ENCODE measurements around the gene TK2. TPM values are rescaled to one million over a fixed set of nuclear protein-coding genes. Genes with fewer than 3 reads are reported as not detected.
"Not testable (repeated sequence)": the region's sequence is repeated elsewhere in the genome, so short reads cannot be mapped to it uniquely, and the experiment has no call there.

Gene TK2
- 10 to 100 TPM in 5 of 8 experiments, 1 to 10 TPM in 3; 7.1 to 38.4 (median 18.8) TPM for total RNA-seq

- ATAC-seq (replicated peaks in 6 of 8), result peak; percentile 56 to 78 (median 66)
Measured at GRCh38 chr16:66549284-66550131, at the start of gene TK2. TSS of gene TK2 (minus strand) at chr16:66550122. CDS start at chr16:66550061, 61 bp downstream.

GRCh38 chr16:66598111-66598510 is 48.2 kb upstream of the TK2 start:
- no peak overlapping the region for H3K27ac ChIP-seq
- 68 to 100% (median 94%) methylated on average over 1 to 3 of the region's 3 CpGs; no CpG with 5 or more reads in 2 of the 10 experiments for WGBS, 10 experiments
- H3K4me1 ChIP-seq (replicated peaks in 1 of 2), result no peaks in the 10 kb centered on the region
- ATAC-seq (replicated peaks in 6 of 8), result peak in 5 of 8 experiments; percentile 64 to 99 (median 82)
- in situ Hi-C loops (cut with MboI; ENCODE audit: low pct_unique_long_range_greater_than_20kb in 2 of 9, low sequenced_read_pairs in 9 of 9, unreplicated experiment in 9 of 9), result loop anchor here in 2 of 9 experiments (25.0 kb wide), 1 partner anchor 186 kb away; no protein-coding TSS in a partner anchor
- H3K4me3 ChIP-seq, result no peak overlapping the region

More at GRCh38 chr16:66549284-66550131, at the start of gene TK2:
- WGBS, 10 experiments, result 0 to 16% methylated on average over 1 to 11 of the region's 80 CpGs; no CpG with 5 or more reads in 8 of the 10 experiments
- in situ Hi-C loops (cut with MboI; ENCODE audit: low pct_unique_long_range_greater_than_20kb in 2 of 9, low sequenced_read_pairs in 9 of 9, unreplicated experiment in 9 of 9), result loop anchor here in 1 of 9 experiments (25.0 kb wide), 1 partner anchor 137 kb away; no protein-coding TSS in a partner anchor
- peak within 1 kb of the TSS; percentile 58 to 76 (median 67) for H3K4me3 ChIP-seq
- peak within 1 kb of the TSS; percentile 83 to 90 for H3K27ac ChIP-seq
- H3K4me1 ChIP-seq (replicated peaks in 1 of 2), result peaks cover 22 to 24% of the 10 kb centered on the region in 2 donors

GRCh38 chr16:66596986-66597848 is 47.3 kb upstream of the TK2 start:
- H3K4me1 ChIP-seq (replicated peaks in 1 of 2), result no peaks in the 10 kb centered on the region
- H3K27ac ChIP-seq, result no peak overlapping the region
- ATAC-seq (replicated peaks in 6 of 8), result peak in 1 of 8 experiments; percentile 41
- WGBS, 10 experiments, result 0 to 100% (median 85%) methylated on average over 1 to 5 of the region's 5 CpGs; no CpG with 5 or more reads in 1 of the 10 experiments
- no peak overlapping the region for H3K4me3 ChIP-seq
- in situ Hi-C loops (cut with MboI; ENCODE audit: low pct_unique_long_range_greater_than_20kb in 2 of 9, low sequenced_read_pairs in 9 of 9, unreplicated experiment in 9 of 9), result loop anchor here in 2 of 9 experiments (25.0 kb wide), 1 partner anchor 185 kb away; no protein-coding TSS in a partner anchor

GRCh38 chr16:66596559-66596958 is 46.6 kb upstream of the TK2 start:
- not testable (repeated sequence) for H3K4me1 ChIP-seq (replicated peaks in 1 of 2); ATAC-seq (replicated peaks in 6 of 8); H3K27ac ChIP-seq; H3K4me3 ChIP-seq
- in situ Hi-C loops (cut with MboI; ENCODE audit: low pct_unique_long_range_greater_than_20kb in 2 of 9, low sequenced_read_pairs in 9 of 9, unreplicated experiment in 9 of 9), result loop anchor here in 2 of 9 experiments (25.0 kb wide), 1 partner anchor 184 kb away; no protein-coding TSS in a partner anchor
- WGBS, 10 experiments, result 80 to 100% (median 96%) methylated on average over 2 to 4 of the region's 4 CpGs; no CpG with 5 or more reads in 6 of the 10 experiments

- Histone ChIP-seq H3K4me3 (no peak overlapping the region), H3K27ac (no peak overlapping the region), H3K4me1 (replicated peaks in 1 of 2) (no peaks in the 10 kb centered on the region)
- WGBS, 10 experiments, result 75 to 100% (median 80%) methylated on average over 1 to 6 of the region's 7 CpGs; no CpG with 5 or more reads in 4 of the 10 experiments
- in situ Hi-C loops (cut with MboI; ENCODE audit: low pct_unique_long_range_greater_than_20kb in 2 of 9, low sequenced_read_pairs in 9 of 9, unreplicated experiment in 9 of 9), result loop anchor here in 2 of 9 experiments (25.0 kb wide), 1 partner anchor 182 kb away; no protein-coding TSS in a partner anchor
- no peak for ATAC-seq (replicated peaks in 6 of 8)
Measured at GRCh38 chr16:66594739-66595138, 44.8 kb upstream of the TK2 start.

- ATAC-seq (replicated peaks in 6 of 8), result no peak
- H3K4me3 ChIP-seq, result no peak overlapping the region
- no peak overlapping the region for H3K27ac ChIP-seq
- in situ Hi-C loops (cut with MboI; ENCODE audit: low pct_unique_long_range_greater_than_20kb in 2 of 9, low sequenced_read_pairs in 9 of 9, unreplicated experiment in 9 of 9), result loop anchor here in 2 of 9 experiments (25.0 kb wide), 1 partner anchor 181 kb away; no protein-coding TSS in a partner anchor
- 60 to 100% (median 92%) methylated on average over 1 to 3 of the region's 3 CpGs; no CpG with 5 or more reads in 3 of the 10 experiments for WGBS, 10 experiments
- no peaks in the 10 kb centered on the region for H3K4me1 ChIP-seq (replicated peaks in 1 of 2)
Measured at GRCh38 chr16:66592814-66593213, 42.9 kb upstream of the TK2 start.

- H3K4me1 ChIP-seq (replicated peaks in 1 of 2), result no peaks in the 10 kb centered on the region
- H3K4me3 ChIP-seq, result no peak overlapping the region
- no peak for ATAC-seq (replicated peaks in 6 of 8)
- in situ Hi-C loops (cut with MboI; ENCODE audit: low pct_unique_long_range_greater_than_20kb in 2 of 9, low sequenced_read_pairs in 9 of 9, unreplicated experiment in 9 of 9), result loop anchor here in 2 of 9 experiments (25.0 kb wide), 1 partner anchor 180 kb away; no protein-coding TSS in a partner anchor
- 67 to 100% (median 77%) methylated on average over 1 to 3 of the region's 3 CpGs; no CpG with 5 or more reads in 6 of the 10 experiments for whole genome bisulfite sequencing, 10 experiments
- no peak overlapping the region for H3K27ac ChIP-seq
Measured at GRCh38 chr16:66592241-66592640, 42.3 kb upstream of the TK2 start.

GRCh38 chr16:66591018-66591417 is 41.1 kb upstream of the TK2 start:
- Histone ChIP-seq H3K4me3 (no peak overlapping the region), H3K27ac (no peak overlapping the region), H3K4me1 (replicated peaks in 1 of 2) (no peaks in the 10 kb centered on the region)
- 50 to 100% (median 80%) methylated on average over 1 to 3 of the region's 4 CpGs; no CpG with 5 or more reads in 3 of the 10 experiments for WGBS, 10 experiments
- no peak for ATAC-seq (replicated peaks in 6 of 8)
- in situ Hi-C loops (cut with MboI; ENCODE audit: low pct_unique_long_range_greater_than_20kb in 2 of 9, low sequenced_read_pairs in 9 of 9, unreplicated experiment in 9 of 9), result loop anchor here in 2 of 9 experiments (25.0 kb wide), 1 partner anchor 179 kb away; no protein-coding TSS in a partner anchor

- no peak for ATAC-seq (replicated peaks in 6 of 8)
Measured at GRCh38 chr16:66590322-66590721, 40.4 kb upstream of the TK2 start.

GRCh38 chr16:66588981-66589713 is 39.2 kb upstream of the TK2 start:
- in situ Hi-C loops (cut with MboI; ENCODE audit: low pct_unique_long_range_greater_than_20kb in 2 of 9, low sequenced_read_pairs in 9 of 9, unreplicated experiment in 9 of 9), result loop anchor here in 2 of 9 experiments (25.0 kb wide), 1 partner anchor 177 kb away; no protein-coding TSS in a partner anchor
- H3K27ac ChIP-seq, result no peak overlapping the region
- peak in 3 of 8 experiments; percentile 62 to 83 (median 68) for ATAC-seq (replicated peaks in 6 of 8)
- no peak overlapping the region for H3K4me3 ChIP-seq
- H3K4me1 ChIP-seq (replicated peaks in 1 of 2), result no peaks in the 10 kb centered on the region
- WGBS, 10 experiments, result 70 to 100% (median 94%) methylated on average over 1 to 3 of the region's 8 CpGs; no CpG with 5 or more reads in 3 of the 10 experiments

More at GRCh38 chr16:66590322-66590721, 40.4 kb upstream of the TK2 start:
- in situ Hi-C loops (cut with MboI; ENCODE audit: low pct_unique_long_range_greater_than_20kb in 2 of 9, low sequenced_read_pairs in 9 of 9, unreplicated experiment in 9 of 9), result loop anchor here in 2 of 9 experiments (25.0 kb wide), 1 partner anchor 178 kb away; no protein-coding TSS in a partner anchor
- 76 to 96% (median 86%) methylated on average over 3 to 8 of the region's 8 CpGs for WGBS, 10 experiments
- no peaks in the 10 kb centered on the region for H3K4me1 ChIP-seq (replicated peaks in 1 of 2)
- no peak overlapping the region for H3K4me3 ChIP-seq
- no peak overlapping the region for H3K27ac ChIP-seq

GRCh38 chr16:66587881-66588600 is 38.1 kb upstream of the TK2 start:
- ATAC-seq (replicated peaks in 6 of 8), result no peak
- Histone ChIP-seq H3K4me1 (replicated peaks in 1 of 2) (no peaks in the 10 kb centered on the region), H3K27ac (no peak overlapping the region), H3K4me3 (no peak overlapping the region)
- 40 to 89% (median 79%) methylated on average over 3 to 7 of the region's 7 CpGs; no CpG with 5 or more reads in 5 of the 10 experiments for WGBS, 10 experiments
- in situ Hi-C loops (cut with MboI; ENCODE audit: low pct_unique_long_range_greater_than_20kb in 2 of 9, low sequenced_read_pairs in 9 of 9, unreplicated experiment in 9 of 9), result loop anchor here in 2 of 9 experiments (25.0 kb wide), 1 partner anchor 176 kb away; no protein-coding TSS in a partner anchor
